SKM-1 treated with dmso at 0.1 percent for 144 hours (cell line): ENCODE data around the gene PTMS.

Experiments used
- DNase-seq: peaks from one replicate; lab custom pipeline; 2025; ENCODE audit not compliant: unreplicated experiment; lab: John Stamatoyannopoulos, UW

PTMS gene

GRCh38 chr12:6752167-6752920 lies 13.8 kb upstream of the PTMS start:
- no peak for DNase-seq

- DNase-seq: peak; percentile 76
Observed at GRCh38 chr12:6752921-6753771, 13.0 kb upstream of the PTMS start, which contains the start of gene MLF2. Gene MLF2, minus strand, starts transcription at chr12:6753141. Its CDS starts 807 bp downstream, at chr12:6752334.

DNA sequence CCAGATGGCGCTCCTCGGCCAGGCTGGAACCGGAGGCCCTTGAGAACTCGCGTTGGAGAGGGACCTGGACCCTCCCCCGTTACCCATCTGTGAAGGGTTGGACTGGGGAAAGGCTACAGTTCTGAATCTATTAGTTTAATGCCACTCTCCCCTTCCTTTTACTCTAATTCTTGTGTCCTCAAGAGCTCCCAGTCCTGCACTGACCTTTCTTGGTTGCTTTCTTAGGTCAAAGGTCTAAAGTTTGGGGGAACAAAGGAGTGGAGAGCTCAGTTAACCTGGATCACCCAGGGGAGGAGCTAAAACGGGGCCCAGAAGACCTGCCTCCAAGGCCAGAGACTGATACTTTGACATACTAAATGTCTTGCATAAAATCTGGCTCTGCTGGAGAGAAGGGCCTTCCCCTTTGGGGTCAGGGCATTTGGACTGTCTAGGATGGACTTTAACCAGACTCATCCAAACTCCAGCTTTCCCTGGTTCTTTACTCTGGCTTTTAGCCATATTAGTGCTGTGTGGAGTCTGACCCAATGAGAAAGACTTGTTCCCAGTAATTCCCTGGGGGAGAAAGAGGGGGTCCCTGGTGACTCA lies 12.3 kb upstream of the PTMS start:
- DNase-seq: no peak

- no peak for DNase-seq
Observed at GRCh38 chr12:6754411-6754810, 11.8 kb upstream of the PTMS start.

DNA sequence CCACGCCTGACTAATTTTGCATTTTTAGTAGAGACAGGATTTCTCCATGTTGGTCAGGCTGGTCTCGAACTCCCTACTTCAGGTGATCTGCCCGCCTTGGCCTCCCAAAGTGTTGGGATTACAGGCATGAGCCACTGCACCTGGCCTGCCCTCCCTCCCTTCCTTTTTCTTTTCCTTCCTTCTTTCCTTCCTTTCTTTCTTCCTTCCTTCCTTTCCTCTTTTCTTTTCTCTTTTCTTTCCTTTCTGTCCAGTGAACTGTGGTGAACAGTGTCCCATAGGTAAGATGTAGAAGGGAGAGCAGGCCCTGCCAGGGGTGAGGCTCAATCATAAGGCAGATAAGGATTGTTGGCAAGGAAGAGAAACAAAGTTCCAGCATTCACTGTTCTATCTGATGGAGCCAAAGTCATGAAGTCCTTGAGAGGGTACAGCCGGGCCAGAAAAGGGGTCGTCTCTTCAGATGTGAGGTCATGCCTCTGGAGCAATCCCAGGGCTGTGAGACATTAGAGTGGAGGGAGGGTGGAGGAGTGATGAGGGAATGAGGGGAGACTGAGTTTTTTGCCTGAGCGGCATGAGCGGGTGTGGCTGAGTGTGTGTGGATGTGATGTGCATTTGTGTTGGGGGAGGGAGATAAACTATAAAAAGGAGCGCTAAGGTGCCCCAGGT lies 9.0 kb upstream of the PTMS start:
- DNase-seq: no peak

DNA sequence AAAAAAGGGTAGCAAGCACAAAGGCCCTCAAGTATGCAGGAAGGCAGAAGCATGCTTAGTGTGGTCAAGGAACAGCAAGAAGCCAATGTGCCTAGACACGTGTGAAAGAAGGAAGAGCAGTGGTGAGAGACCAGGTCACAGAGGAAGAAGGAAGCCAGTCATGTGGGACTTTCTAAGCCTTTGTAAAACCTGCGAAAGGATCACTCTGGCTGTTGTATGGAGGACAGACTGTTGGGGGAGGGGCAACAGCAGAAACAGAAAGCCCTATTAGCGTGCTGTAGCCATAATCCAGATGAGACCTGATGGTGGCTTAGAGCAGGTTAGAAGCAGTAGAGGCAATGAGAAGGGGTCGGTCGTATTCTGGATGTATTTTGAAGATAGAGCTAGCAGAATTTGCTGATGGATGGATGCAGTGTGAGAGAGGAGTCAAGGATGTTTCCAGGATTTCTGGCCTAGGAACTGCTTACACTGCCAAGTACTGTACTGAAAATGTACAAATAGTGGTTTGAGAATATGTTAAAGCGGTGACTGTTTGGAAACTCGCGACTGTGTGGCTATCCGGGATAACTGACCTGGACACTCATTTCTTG lies 7.6 kb upstream of the PTMS start:
- no peak for DNase-seq

GRCh38 chr12:6759741-6760140 lies 6.4 kb upstream of the PTMS start:
- DNase-seq: no peak

GRCh38 chr12:6763380-6763779 lies 2.8 kb upstream of the PTMS start:
- no peak for DNase-seq

DNA sequence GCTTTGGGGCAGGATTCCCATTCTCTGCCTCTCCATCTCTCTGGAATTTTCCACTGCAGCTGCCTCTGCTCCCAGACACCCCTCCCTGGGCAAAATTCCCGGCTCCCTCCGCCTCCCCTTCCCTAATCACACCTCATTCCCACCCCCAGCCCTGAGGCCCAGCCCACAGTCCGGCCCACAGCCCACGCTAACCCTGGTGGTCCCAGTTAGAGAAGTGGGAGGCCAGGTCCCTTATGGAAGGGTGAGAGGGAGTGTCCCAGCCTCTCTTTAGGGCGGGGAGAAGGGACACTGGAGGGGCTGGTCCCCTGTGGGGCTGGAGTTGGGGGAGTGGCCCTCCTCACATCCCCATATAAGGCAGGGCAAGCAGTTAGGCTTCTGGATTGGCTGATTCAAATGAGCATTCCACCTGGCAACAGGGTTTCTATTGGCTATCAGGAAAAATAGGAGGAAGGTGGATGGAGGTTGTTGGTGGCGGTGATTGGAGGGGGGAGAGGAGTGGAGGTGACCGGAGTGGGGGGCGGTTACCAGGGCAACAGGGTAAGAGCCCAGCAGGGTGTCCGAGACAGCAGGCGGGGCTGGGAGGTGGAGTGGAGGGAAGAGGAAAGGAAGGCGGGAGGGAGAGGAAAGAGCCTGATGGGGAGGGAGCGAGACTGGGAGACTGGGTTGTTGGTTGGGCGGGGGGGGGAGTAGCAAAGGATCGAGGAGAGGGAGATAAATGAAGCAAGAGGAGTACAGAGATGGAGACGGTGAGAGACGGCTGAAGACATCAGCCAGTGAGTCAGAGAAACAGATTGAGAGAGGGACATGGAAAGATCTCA lies 1.9 kb upstream of the PTMS start:
- peak; percentile 70 for DNase-seq

- no peak for DNase-seq
Observed at GRCh38 chr12:6765048-6765633, 1.0 kb upstream of the PTMS start.

DNA sequence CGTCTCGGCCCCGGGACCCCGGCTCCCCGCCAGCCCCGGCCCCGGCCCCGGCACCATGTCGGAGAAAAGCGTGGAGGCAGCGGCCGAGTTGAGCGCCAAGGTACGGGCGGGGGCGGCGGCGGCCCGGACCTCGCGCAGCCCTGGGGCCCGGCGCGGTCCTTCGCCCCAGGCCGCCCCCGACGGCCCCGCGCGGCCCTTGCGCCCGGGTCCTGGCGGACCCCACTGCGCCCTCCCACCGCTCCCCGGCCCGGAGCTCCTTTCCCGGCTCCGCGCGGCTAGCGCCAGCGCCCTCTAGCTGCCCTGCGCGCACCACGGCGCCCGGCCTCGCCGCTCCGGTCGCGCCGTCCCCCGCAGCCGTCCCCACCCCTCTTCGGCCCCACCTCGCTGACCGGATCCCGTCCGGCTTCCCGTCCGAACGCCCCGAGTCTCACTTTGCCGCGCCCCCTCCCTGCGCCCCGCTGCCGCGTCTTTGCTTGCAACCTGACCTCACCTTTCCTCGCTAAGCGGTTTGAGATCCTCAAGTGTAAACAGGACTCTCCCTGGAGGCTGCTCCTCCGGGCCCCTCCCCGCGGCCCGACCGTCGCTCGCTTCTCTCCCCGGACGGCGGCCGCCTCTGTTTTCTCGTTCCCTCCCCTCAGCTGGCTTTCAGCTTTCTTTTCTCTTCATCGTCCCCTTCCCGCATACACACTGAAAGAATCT lies 637 bp downstream of the PTMS start:
- peak; percentile 38 for DNase-seq

- no peak for DNase-seq
Observed at GRCh38 chr12:6767353-6768319, 1.5 kb downstream of the PTMS start.

- no peak for DNase-seq
Observed at GRCh38 chr12:6768437-6768914, 2.3 kb downstream of the PTMS start.

- no peak for DNase-seq
Observed at GRCh38 chr12:6768990-6769389, 2.8 kb downstream of the PTMS start.

GRCh38 chr12:6769666-6770065 lies 3.5 kb downstream of the PTMS start:
- no peak for DNase-seq

GRCh38 chr12:6770094-6770493 lies 3.9 kb downstream of the PTMS start:
- DNase-seq: no peak

- no peak for DNase-seq
Observed at GRCh38 chr12:6770600-6770999, 4.4 kb downstream of the PTMS start.

GRCh38 chr12:6771091-6771495 lies 4.9 kb downstream of the PTMS start:
- no peak for DNase-seq
